22Rv1 (cell line): Measurements from ENCODE around the gene RBM10.

Source experiments
- ZFX ChIP-seq: fragments of 450-650 bp; IDR thresholded peaks from 2 replicates; pipeline ENCODE4 v1.6.1; 2017; ENCODE audit warnings: antibody characterized with exemption, borderline replicate concordance
- TF ChIP-seq, protein P1 (sequence below): fragments of 450-650 bp; IDR thresholded peaks from 2 replicates; pipeline ENCODE4 v1.5.1; 2017; ENCODE audit warnings: mild to moderate bottlenecking

DNA sequence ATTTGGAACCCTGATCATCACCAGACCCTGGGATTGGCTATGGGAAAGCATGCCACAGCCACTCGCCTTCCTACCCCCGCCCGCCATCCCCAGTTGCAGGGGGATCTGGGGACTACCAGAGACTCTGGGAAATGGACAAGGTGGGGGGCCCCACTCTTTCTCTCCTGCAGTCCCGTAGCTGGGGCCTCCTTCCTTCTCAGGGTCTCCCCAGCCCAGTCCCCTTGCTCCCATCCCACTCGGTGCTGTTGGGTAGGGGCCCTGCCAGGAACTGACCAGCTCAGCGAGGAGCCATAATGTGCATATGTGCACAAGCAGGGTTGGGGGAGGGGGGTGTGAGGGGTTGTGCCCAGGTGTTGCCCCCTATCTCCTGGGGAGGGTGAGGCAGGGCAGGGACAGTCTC lies 84.4 kb downstream of the RBM10 start:
- TF ChIP-seq, protein P1, sequence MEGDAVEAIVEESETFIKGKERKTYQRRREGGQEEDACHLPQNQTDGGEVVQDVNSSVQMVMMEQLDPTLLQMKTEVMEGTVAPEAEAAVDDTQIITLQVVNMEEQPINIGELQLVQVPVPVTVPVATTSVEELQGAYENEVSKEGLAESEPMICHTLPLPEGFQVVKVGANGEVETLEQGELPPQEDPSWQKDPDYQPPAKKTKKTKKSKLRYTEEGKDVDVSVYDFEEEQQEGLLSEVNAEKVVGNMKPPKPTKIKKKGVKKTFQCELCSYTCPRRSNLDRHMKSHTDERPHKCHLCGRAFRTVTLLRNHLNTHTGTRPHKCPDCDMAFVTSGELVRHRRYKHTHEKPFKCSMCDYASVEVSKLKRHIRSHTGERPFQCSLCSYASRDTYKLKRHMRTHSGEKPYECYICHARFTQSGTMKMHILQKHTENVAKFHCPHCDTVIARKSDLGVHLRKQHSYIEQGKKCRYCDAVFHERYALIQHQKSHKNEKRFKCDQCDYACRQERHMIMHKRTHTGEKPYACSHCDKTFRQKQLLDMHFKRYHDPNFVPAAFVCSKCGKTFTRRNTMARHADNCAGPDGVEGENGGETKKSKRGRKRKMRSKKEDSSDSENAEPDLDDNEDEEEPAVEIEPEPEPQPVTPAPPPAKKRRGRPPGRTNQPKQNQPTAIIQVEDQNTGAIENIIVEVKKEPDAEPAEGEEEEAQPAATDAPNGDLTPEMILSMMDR, result no peak
- no peak for TF ChIP-seq ZFX
